GM12801 (cell line): ENCODE results near the gene CRTAC1.

Experiments
- CTCF ChIP-seq: IDR thresholded peaks from one replicate; pipeline ENCODE4 v1.5.1; 2011; ENCODE audit warnings: control low read depth; ENCODE audit not compliant: insufficient read length; ENCODE audit errors: extremely low read depth

Gene CRTAC1

GRCh38 chr10:97852840-97853405 is 177.5 kb downstream of the CRTAC1 start:
- no peak for TF ChIP-seq CTCF

DNA sequence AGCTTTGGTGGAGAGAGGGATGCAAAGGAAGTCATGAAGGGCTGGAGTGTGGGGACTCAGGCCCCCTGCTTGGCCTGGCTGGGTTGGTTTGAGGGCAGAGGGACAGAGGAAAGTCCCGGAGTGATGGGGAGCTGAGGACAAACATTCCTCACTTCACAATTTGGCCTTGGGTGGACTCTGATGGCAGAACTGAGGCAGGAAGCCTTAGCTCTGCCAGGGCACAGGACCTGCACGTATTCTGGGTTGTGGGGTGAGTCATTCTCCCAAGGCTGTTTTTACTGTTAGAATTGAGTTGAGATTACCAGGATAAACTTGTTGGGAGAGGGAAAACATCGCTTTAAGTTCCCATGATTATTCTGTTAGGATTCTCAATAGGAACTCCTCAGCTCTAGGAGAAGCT is 178.1 kb downstream of the CRTAC1 start:
- TF ChIP-seq CTCF = no peak

DNA sequence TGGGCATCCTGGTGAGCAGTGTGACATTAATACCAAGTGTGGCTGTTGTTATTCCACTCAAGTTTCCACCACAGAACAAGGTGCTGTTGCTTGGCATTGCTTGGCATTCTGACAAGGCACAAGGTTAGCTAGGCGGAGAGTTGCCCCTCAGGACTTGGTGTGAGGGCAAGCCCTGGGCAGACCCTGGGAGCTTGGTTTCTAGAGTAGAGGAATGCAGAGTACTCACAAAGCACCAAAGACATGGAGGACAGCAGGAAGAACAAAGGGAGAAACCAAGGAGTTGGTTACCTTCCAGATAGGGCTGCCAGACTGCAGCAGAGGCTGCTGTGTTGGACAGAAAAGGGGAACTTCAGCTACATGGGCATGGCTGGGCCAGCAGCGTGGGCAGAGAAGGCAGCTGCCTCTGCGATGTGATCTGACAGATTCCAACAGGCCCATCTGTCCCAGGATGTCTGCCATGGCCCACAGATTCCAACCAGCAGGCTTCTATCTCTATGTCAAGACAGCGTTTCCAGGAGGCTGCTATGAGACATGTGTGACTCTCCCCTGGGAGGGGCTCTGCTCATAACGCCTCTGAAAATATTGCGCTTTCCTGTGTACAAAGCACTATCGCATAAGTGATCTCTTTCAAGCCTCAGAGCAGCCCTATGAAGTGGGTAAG is 178.9 kb downstream of the CRTAC1 start:
- no peak for TF ChIP-seq CTCF

DNA sequence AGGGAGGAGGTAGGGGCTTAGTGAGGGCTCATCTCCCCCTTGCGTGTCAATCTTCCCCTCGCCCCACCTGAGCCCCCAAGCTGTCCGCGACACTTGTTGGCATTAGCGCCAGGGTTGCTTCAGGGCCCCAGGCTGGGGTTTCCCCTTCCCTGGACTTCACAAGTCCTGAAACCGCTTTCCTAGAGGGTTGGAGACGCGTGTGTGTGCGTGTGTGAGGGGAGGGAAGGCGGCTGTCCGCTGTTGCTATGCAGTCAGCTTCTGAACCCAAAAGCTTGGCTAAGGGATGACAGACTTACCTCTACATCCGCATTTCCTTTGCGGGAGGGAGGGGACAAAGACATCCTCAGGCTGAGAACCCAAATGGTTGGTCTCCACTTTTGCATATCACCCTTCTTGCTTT is 180.0 kb downstream of the CRTAC1 start:
- no peak for TF ChIP-seq CTCF

DNA sequence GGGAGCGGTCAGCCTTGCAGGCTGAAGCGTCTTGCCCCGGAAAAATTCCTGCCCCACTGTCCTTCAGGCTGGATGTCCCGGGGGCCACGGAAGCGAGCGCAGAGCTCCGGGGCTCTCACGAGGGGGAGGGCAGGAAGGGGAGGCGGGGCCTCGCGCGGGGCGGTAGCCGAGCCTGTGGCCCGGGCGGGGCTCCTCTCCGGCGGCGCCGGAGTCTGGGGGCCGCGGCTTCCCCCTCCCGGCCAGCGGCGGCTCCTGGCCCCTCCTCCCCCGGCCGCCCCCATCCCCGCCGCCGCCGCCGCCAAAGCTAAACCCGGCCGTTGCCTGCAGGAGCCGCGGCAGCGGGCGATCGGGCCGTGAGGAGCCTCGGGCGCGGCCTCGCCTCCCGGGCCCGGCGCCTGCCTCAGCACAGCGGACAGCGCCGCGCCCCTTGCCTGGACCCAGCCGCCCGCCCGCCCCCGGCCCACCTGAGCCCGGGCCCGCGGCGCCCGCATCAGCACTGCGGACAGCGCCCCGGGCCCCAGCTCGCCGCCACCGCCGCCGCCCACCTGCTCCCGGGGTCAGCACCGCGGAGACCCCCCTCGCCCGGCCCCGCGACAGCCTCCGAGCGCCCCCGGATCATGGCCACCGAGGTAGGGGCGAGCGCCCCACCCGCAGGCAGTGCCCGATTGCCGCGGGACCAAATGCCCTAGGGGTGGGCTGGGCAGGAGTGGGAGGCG is 180.6 kb downstream of the CRTAC1 start, which contains the start of gene GOLGA7B:
Gene GOLGA7B, plus strand, starts transcription at position 157 of the 716 bp plus-strand sequence. Its CDS starts 461 bp downstream, at position 618.
- no peak for TF ChIP-seq CTCF

DNA sequence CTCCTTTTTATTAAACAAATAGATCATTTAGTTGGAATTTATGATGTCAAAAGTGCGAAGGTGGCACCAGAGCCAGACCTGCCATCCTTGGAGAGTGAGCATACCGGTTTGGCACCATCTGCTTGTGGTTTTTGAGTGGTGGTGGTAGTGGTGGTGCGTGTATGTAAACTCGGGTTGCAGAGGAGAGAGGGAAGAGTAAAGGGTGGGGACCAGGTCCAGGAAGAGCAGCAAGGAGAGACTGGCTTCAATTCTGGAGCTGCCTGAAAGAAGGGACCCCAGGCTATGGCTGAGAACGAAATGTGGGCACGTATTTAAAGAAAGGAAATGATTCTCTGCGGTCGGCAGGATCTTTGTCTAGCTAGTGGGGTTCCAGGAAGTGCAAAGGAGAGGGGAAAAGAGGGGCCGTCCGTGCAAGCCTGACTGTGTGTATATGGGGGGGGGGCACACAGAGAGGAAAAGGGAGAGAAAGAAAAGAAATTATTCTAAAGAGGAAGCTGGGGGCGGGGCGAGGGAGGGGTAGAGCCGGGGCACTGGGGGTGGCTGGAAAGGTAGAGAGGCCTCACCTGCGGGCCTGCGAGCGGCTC is 181.2 kb downstream of the CRTAC1 start:
- no peak for TF ChIP-seq CTCF

GRCh38 chr10:97844678-97845077 is 185.7 kb downstream of the CRTAC1 start:
- TF ChIP-seq CTCF = no peak
